SH-SY5Y (cell line): Measurements from ENCODE around the gene PAX2.

Experiments used
- GATA2 ChIP-seq: IDR thresholded peaks from 2 replicates; pipeline ENCODE4 v1.6.1; 2011; ENCODE audit warnings: mild to moderate bottlenecking, low read depth, low read length
- GATA3 ChIP-seq: IDR thresholded peaks from 2 replicates; pipeline ENCODE4 v1.6.1; 2011; ENCODE audit warnings: low read depth, mild to moderate bottlenecking, low read length, moderate library complexity

- TF ChIP-seq GATA3 (no peak), GATA2 (no peak)
These were observed 112.9 kb downstream of the PAX2 start for GRCh38 chr10:100858261-100858660.
